ENCODE results near the gene ENTREP1.
"Not testable (repeated sequence)": the region's sequence is repeated elsewhere in the genome, so short reads cannot be mapped to it uniquely, and the experiment has no call there.

The ENTREP1 gene

DNA sequence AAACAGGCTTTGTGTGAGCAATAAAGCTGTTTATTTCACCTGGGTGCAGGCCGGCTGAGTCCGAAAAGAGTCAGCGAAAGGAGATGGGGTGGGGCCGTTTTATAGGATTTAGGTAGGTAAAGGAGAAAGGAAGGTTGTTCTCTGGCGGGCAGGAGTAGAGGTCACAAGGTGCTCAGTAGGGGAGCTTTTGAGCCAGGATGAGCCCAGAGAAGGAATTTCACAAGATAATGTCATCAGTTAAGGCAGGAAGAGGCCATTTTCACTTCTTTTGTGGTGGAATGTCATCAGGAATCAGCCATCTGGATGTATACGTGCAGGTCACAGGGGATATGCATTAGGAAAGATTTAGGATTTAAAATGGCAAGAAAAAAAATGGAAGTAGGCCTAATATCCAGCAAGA, 84.9 kb downstream of the ENTREP1 start:
- not testable (repeated sequence) for DNase-seq (ENCODE audit: low read depth, low spot score)

- DNase-seq (ENCODE audit: low read depth, low spot score), result no peak
Observed at GRCh38 chr9:69411246-69411645, 86.2 kb downstream of the ENTREP1 start.

DNA sequence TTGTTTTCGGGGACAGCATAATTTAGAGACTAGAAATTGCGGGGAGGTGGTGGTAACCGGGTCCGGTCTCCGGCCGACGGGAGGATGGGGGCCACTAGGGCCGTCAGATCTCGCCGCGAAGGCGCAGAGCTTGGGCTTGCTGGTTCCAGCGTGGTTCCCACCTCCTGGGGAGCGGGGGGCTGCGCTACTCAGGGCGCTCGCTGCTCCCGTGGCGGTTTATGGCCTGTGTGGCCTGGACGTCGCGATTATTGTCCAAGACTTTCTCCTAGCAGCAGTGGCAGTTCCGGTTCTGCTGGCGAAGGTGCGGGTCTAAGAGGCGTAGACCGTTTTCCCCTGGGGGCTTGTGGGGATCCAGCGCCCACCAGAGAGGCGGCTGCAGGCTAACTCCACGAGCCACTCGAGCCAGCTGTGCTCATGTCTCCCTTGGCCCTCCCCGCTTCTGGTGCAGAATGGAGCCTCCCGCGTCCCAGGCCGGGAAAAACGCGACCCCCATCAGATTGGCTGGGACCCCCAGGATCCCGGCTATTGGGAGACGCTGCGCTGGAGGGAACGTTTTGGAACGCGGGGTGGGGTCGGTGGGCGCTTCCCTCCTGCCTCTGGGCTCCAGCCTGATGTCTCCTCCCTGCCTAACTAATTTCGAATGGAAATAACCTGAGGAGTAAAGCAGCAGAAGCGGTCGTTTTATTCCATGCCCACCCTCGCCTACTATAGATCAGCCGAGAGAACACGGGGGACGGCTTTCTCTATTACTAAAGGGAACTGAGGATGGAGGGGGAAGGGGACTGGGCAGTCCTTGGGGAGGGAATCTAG, 87.1 kb downstream of the ENTREP1 start:
- DNase-seq (ENCODE audit: low read depth, low spot score), result no peak

DNA sequence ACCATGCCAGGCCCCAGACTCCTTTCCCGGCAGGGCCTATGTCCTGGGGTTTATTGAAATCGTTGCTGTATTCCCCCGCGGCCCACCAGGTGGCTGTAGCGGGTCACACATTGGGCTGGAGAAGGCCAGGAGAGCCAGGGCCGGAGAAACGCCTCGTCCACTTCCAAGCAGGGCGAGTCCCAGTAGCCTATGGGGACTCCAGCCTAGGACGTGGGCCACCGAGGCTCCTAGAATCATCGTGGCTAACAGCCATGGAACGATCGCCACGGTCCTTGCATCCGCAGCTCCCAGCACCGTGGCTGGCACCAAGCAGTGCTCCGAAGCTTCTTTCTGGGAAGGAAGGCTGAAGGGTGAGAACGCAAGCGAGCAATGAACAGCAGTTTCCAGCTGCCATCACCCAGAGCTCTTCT, 87.7 kb downstream of the ENTREP1 start:
- no peak for DNase-seq (ENCODE audit: low read depth, low spot score)

DNA sequence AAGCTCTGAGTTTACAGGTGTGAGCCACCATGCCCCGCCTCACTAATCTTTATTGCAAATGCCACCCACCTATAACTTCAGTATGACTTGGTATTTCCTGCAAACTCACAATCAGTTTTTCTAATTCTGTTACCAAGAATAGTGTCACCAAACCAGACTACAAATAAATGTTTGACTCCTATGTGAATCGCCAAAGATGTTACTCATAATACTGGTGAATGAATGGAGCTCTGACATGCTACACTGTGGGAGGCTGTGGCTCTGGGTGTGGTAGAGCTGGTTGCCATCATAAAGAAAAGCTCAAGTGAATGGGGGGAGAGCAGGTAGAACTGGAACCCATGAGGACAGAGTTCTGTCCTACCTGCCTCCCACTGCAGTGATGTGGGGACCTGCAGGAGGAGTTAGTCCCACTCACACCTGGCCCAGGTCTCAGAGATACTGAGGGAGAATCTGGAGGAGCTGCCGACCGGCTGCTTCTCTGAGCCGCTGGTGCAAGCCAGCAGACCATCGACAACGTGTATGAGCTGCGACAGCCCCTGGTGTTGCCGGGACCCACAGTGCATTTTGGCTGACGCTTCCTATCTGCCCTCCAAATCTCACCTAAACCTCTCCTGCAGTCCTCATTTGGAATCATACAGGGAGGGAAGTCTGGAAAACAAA, 95.7 kb downstream of the ENTREP1 start:
- DNase-seq (ENCODE audit: low read depth, low spot score), result no peak

DNA sequence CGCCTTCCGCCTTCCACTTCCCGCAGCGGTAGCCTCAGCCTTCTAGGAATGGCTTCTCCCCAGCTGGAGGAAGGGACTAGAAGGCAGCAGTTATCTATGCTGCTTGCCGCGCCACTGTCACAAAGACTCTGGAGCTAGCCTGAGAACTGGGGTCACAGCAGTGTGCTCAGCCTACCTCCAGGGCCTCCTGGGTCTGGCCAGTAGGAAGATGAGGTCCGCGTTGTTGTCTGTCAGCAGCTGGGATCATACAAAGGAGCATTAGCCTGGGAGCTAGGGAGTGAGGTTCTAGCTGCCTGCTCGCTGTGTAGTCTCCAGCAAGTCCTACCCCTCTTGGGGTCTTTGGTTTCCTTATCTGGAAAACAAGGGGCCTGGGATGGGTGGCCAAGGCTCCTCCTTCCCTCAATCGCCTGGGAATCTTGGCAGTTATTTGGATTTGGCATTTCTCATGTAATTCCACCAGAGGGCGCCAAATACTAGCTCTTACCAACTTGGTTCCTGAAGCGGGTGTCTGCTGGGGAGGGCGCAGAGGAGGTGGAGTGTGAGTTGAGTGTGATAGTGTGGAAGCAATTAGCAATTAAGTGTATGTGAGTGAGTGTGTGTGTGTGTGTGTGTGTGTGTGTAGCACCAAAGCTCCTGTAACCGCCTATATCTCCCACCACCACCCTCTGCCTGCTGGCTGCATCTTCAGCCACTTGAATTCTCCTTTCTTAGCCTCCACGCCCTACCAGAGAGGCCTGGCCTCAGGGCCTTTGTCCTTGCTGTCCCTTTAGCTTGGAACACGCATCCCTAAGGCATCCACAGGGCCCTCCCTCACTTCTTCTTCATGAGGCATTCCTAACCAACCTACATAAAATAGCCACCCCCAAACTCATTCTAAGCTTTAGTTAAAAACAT, 97.1 kb downstream of the ENTREP1 start:
- DNase-seq (ENCODE audit: low read depth, low spot score), result no peak

DNA sequence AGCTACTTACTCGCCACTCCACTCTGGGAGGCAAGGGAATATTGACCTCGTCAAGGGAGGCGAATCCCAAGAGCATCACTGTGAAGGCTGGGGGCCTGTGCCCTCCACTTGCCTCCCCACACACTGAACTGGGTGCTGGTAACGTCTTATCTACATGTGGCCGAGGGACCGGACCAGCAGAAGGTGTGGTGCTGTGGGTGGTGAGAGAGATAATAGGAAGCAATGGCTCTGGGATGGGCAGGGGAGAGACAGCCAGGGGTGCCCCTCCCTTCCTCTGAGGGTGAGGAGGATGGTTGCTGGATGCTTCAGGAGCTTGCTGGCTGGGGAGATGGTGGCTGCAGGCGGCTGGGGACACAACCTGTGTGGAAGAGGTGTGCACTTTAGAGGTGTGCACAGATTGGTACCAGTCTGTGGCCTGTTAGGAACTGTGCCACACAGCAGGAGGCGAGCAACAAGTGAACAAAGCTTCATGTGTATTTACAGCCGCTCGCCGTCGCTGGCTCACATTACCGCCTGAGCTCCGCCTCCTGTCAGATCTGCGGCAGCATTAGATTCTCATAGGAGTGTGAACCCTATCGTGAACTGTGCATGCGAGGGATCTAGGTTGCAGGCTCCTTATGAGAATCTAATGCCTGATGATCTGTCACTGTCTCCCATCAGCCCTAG, 100.3 kb downstream of the ENTREP1 start:
- no peak for DNase-seq (ENCODE audit: low read depth, low spot score)

GRCh38 chr9:69427286-69427685, 102.3 kb downstream of the ENTREP1 start:
- DNase-seq (ENCODE audit: low read depth, low spot score), result no peak

GRCh38 chr9:69428017-69428785, 103.2 kb downstream of the ENTREP1 start:
- no peak for DNase-seq (ENCODE audit: low read depth, low spot score)

DNA sequence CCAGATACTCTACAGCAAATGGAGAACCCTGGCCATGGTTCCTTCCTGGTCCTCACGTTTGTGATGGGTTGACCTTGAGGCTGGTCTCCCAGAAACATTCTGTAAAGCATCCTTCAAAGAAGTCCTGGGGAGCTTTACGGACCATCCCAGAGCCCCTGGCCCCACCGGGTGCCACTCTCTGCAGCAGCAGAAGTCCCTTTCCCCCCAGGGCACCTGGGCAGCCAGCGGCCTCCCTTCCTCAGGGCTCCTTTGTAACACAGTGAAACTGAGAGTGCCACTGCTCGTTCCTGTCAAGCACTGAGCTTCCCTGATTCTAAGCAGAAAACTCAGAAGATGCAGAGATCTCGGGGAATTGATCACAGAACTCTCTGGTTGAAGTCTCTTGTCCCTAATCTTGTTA, 104.3 kb downstream of the ENTREP1 start:
- DNase-seq (ENCODE audit: low read depth, low spot score), result no peak

DNA sequence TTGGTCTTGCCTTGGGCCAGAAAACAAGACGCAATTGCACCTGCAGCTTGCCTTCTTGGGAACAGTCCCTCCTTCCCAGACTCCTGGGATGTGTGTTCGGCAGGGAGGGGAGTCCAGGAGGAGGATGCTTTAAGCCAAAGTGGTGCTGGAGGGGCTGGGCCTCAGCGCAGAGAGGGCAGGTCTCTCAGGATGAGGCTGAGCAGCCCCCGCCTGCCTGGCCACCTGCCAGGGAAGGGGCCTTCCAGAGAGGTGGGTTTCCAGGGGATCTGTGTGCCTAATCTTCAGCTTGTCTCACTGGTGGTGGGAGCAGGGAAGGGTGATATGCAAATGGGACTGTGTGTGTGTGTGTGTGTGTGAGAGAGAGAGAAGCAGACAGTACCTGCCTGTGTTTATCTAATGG, 105.2 kb downstream of the ENTREP1 start:
- no peak for DNase-seq (ENCODE audit: low read depth, low spot score)

DNA sequence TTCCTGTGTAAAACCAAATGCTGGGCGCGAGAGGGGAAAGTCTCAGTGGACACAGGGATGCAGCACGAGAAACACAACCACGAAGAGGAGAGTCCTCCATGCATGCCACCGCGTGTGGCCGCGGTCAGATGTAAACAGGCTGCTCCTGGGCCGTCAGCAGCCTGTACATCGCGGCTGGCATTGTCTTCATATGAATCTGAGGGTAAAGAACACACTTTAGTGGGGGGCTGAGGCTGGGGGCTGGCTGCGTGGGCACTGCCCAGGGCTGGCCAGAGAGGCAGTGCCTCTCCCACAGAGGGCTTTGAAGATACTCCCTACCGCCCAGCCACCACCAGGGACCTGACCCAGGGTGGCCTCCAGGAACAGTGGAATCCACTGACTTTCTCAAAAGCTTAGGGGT, 106.2 kb downstream of the ENTREP1 start:
- no peak for DNase-seq (ENCODE audit: low read depth, low spot score)

DNA sequence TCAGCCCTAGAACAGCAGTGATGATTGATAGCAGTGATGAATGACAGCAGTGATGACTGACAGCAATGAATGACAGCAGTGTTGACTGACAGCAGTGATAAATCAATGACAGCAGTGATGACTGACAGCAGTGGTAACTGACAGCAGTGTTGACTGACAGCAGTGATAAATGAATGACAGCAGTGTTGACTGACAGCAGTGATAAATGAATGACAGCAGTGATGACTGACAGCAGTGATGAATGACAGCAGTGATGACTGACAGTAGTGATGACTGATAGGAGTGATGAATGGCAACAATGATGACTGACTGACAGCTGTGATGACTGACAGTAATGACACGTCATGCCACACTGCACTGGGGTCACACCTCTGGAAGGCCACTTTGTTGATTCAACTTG, 106.8 kb downstream of the ENTREP1 start:
- DNase-seq (ENCODE audit: low read depth, low spot score), result no peak

GRCh38 chr9:69432623-69433022, 107.6 kb downstream of the ENTREP1 start:
- no peak for DNase-seq (ENCODE audit: low read depth, low spot score)

DNA sequence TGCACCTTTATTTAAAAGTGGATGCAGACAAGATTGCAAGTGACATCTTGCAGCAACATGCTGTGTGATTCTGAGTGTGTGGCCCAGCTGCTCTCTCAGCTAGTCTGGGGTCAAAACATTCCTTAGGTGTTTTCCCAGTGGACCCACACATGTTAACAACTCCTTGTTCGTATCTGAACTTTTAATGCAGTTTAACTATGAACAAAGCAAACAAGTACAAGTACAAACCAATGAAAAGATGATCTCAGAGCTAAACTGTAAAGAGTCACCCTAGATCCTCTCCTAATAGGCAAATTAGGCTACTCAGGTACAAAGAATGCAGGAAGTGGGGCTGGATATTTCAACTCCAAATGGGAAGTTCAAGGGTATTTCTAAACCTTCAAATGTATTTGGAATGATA, 108.4 kb downstream of the ENTREP1 start:
- no peak for DNase-seq (ENCODE audit: low read depth, low spot score)

DNA sequence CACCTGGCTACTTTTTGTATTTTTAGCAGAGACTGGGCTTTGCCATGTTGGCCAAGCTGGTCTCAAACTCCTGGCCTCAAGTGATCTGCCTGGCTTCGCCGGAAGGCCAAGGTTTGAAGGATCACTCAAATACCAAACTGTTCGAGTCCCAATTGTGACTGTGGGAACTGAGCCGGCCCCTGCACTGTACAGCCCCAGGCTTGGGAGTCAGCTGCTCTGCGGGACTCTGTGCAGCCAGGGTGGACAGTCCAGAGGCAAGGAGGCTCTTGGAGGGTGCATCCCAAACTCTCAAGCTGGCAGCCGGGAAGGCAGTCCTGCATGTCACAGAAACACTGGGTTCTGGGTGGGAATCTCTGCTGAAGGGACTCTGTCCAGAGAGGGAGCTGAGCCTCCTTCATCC, 109.0 kb downstream of the ENTREP1 start:
- DNase-seq (ENCODE audit: low read depth, low spot score), result no peak

- DNase-seq (ENCODE audit: low read depth, low spot score), result not testable (repeated sequence)
Observed at GRCh38 chr9:69439654-69440053, 114.6 kb downstream of the ENTREP1 start.

DNA sequence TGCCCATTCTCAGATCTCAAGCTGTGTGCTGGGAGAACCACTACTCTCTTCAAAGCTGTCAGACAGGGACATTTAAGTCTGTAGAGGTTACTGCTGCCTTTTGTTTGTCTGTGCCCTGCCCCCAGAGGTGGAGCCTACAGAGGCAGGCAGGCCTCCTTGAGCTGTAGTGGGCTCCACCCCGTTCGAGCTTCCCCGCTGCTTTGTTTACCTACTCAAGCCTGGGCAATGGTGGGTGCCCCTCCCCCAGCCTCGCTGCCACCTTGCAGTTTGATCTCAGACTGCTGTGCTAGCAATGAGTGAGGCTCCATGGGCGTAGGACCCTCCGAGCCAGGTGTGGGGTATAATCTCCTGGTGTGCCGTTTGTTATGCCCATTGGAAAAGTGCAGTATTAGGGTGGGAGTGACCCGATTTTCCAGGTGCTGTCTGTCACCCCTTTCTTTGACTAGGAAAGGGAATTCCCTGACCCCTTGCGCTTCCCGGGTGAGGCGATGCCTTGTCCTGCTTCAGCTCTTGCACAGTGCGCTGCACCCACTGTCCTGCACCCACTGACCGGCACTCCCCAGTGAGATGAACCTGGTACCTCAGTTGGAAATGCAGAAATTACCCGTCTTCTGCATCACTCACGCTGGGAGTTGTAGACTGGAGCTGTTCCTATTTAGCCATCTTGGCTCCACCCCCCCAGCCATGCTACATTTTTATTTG, 115.4 kb downstream of the ENTREP1 start:
- DNase-seq (ENCODE audit: low read depth, low spot score), result not testable (repeated sequence)

Data from activated naive CD8-positive, alpha-beta T cell treated with anti-CD3 and anti-CD28 coated beads, Interleukin-2, amount 50 U/mL, for 16 hours (primary cell).